GM19193 (cell line): Measurements from ENCODE around the gene MIA3.

Experiments used
- POLR2A ChIP-seq: IDR thresholded peaks from 4 replicates; pipeline ENCODE4 v1.6.1; 2011; ENCODE audit not compliant: insufficient read depth, insufficient read length; ENCODE audit errors: extremely low read depth

Gene MIA3, protein sequence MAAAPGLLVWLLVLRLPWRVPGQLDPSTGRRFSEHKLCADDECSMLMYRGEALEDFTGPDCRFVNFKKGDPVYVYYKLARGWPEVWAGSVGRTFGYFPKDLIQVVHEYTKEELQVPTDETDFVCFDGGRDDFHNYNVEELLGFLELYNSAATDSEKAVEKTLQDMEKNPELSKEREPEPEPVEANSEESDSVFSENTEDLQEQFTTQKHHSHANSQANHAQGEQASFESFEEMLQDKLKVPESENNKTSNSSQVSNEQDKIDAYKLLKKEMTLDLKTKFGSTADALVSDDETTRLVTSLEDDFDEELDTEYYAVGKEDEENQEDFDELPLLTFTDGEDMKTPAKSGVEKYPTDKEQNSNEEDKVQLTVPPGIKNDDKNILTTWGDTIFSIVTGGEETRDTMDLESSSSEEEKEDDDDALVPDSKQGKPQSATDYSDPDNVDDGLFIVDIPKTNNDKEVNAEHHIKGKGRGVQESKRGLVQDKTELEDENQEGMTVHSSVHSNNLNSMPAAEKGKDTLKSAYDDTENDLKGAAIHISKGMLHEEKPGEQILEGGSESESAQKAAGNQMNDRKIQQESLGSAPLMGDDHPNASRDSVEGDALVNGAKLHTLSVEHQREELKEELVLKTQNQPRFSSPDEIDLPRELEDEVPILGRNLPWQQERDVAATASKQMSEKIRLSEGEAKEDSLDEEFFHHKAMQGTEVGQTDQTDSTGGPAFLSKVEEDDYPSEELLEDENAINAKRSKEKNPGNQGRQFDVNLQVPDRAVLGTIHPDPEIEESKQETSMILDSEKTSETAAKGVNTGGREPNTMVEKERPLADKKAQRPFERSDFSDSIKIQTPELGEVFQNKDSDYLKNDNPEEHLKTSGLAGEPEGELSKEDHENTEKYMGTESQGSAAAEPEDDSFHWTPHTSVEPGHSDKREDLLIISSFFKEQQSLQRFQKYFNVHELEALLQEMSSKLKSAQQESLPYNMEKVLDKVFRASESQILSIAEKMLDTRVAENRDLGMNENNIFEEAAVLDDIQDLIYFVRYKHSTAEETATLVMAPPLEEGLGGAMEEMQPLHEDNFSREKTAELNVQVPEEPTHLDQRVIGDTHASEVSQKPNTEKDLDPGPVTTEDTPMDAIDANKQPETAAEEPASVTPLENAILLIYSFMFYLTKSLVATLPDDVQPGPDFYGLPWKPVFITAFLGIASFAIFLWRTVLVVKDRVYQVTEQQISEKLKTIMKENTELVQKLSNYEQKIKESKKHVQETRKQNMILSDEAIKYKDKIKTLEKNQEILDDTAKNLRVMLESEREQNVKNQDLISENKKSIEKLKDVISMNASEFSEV (N-terminal part only)

DNA sequence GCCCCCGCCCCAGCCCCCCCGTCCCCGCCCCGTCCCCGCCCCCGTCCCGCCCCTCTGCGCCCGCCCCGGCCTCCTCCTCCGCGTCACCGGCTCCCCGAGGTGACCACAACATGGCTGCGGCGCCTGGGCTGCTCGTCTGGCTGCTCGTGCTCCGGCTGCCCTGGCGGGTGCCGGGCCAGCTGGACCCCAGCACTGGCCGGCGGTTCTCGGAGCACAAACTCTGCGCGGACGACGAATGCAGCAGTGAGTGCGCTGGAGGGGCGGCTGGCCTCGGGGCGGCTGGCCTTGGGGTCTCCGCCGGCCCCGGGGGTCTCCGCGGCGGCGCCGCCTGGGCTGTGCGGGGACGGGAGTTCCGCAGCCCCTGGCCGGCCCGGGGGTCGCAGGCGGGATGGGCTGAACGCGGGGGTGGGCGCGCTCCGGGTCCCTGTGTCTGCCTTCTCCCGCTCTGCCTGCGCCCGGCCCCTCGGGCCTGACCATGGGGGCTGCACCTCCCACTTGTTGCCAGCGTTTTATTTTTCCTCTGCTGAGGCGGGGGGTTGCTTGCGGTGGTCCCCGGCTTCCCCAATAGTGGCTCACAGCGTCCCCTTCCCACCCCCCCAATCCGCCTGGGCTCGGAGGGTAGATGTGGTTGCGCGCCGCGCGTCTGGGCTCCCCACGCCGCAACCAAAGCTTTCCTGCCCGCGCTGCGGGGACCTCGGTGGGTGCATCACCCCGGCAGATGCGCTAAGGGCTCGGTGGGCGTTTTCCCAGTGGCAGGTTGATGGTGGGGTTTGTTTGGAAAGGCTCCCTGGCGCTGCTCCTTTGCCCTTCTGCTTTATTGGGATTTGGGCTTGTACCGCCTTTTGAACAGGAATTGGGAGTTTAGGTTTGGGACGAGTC lies at the start of gene MIA3:
Gene MIA3, plus strand, starts transcription at position 97 of the 879 bp plus-strand sequence. Its CDS starts 14 bp downstream, at position 111.
- TF ChIP-seq POLR2A: peak; percentile 67

DNA sequence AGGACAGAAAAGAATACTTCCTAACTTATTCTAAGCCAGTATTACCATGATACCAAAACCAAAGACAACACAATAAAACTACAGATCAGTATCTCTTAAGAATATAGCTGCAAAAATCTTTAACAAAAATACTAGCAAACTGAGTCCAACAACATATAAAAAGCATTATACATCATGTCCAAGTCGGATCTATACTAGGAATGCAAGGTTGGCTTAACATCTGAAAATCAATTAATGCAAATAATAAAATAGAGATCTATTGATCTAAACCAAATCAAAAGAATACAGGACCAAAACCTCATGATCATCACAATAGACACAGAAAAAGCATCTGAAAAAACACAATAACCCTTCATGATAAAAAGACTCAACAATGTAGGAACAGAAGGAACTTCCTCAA lies 47.1 kb upstream of the MIA3 start:
- no peak for TF ChIP-seq POLR2A

DNA sequence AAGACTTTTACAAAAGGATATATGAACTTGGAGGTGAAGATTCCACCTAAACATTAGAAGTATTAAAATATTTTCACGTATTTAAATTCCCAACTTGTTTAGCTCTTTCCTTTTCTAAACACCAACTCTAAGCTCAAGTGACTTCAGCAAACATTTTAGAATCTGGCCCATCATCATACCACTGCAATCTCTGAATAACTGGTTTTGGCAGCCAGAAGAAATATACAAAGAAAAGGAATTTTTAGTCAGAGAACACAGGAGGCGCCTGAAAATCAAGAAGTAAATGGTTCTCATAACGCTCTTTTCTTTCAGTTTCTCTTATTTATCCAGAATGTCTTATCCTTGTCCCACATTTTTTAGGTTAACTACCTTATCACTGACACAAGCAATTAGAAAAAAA lies 38.6 kb upstream of the MIA3 start:
- no peak for TF ChIP-seq POLR2A

DNA sequence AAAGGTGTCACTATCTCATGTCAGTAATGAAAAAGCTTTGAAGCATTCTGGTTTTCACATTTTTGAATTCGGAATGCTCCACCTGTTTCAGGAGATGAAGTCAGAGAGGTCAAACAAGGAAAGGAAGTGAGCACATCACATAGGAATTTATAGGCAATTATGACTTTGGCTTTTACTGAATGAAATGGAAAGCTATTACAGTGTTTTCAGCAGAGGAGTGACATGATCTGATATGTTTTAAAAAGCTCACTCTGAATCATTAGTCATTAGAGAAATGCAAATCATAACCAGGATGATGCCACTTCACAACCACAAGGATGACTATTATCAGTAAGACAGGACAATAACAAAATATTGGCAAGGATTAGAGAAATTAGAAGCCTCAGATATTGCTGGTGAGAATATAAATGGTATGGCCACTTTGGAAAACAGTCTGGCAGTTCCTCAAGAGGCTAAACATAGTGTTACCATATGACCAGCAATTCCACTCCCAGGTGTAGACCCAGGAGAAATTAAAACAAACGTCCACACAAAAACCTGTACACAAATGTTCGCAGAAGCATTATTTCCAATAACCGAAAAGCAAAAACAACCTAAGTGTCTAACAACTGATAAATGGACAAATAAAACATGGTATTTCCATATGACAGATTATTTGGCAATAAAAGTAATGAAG lies 35.7 kb upstream of the MIA3 start:
- no peak for TF ChIP-seq POLR2A

DNA sequence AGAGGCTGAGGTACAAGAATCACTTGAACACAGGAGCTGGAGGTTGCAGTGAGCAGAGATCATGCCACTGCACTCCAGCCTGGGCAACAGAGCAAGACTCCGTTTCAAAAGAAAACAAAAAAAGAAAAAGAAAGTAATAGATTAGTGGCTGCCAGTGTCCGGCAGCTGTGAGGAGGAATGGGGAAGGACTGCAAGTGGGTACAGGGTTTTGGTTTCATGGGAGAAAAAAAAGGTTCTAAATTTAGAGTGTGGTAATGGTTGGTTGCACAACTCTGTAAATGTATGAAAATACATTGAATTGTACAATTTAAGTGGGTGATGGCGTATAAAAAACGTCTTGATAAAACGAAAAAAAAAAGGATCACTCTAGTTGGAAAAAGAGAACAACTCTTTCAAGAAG lies 34.8 kb upstream of the MIA3 start:
- no peak for TF ChIP-seq POLR2A

DNA sequence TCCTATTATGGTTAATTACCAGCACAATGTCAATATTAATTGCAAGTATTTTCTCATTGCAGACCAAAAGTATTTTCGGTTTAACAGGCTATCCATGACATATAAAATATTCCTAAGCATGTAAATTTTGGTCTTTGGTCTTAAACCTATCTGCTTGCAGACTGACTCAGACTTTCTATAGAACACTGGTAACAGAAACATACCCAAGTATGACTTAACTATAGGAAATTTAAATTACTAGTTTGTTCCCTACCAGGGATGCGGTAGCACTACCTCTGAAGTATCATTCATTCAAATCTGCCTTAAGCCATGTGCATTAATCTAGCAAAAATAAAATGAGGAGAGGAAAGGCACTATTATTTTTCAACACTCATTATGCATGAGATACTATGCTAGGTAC lies 31.1 kb upstream of the MIA3 start:
- no peak for TF ChIP-seq POLR2A

DNA sequence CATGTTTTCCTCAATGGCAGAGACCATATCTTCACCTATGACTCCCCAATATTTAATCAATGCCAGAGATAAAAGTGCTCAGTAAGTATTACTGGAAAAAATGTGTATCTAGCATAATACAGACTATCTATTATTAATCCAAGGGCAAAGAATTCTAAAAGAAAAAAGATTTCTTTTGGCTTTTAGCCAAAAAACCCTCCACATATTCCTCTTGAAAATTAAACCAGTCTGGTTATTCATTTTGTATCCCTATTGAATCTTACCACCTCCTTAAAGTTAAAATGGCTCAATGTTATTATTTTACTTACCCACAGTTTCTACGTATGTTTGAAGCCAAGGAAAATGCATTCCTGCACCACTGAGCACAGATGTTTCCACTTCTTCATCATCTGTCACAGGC lies 29.8 kb upstream of the MIA3 start:
- no peak for TF ChIP-seq POLR2A

DNA sequence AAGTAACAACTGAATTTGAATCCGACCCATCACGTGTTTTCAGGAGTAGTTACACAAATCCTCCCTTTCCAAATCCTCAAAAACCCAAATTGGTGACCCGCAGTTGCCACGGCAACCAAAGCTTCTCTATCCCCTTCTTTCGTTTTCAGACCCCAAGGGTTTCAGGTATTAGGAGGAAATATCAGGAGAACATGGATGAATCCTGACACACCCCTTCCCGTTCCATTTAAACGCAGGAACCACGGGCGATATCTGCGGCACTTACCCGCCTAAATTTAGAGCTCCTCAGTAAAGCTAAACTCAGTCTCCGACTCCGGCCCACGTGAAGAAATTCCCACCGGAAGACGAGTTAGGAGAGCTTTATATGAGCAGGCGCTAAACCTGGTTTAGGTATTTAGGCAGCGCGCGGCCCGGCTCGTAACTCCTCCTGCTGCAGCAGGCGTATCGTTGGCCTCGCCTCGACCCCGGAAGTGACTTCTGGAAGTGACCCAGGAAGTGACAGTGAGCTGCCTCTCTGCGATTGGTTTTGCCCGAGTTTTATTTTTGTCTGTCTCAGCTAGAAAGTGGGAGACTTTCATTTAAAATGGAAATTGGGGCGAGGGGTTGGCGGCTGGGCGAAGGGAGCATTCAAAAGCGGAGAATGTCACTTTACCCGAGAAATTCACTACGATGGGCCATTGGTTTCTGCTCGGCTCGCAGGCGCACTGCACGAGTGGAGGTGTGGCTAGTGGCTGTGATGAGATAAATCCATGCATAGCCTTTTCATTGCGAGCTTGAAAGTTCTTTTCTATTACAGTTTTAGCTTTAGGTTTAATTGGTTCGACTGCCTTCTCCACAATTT lies 28.2 kb upstream of the MIA3 start, which contains the start of gene TAF1A:
Gene TAF1A, minus strand, starts transcription at position 472 of the 841 bp plus-strand sequence.
- peak; percentile 75 for TF ChIP-seq POLR2A

DNA sequence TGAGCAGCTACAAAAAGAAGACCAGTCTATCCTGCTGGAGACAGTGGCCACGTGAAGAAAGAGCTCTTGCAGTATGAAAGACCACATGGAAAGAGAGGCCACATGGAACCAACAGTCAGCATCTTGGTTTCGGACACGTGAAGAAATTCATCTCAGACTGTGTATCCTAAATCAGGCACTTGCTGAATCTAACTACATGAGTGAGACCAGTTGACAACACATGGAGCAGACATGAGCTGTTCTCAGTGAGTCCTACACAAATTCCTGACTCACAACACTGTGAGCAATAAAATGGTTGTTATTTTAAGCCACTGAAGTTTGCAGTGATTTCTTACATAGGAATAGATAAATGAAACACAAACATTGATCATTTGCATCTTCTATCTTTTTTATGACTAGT lies 25.7 kb upstream of the MIA3 start:
- no peak for TF ChIP-seq POLR2A

DNA sequence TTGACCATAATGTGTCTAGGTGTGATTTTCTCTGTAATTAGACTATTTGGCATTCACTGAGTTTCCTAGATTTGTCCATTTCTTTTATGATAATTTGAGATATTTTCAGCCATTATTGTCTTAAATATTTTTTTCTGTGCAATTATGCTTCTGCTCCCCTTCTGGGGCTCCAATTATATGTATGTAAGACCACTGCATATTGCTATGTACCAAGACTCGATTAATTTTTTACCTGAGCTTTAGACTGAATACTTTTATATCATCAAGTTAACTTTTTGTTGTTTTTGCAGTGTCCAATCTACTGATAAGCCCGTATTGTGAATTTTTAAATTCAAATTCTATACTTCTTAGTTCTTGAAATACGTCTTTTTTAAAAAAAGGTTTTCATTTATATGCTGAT lies 23.1 kb upstream of the MIA3 start:
- TF ChIP-seq POLR2A: no peak

DNA sequence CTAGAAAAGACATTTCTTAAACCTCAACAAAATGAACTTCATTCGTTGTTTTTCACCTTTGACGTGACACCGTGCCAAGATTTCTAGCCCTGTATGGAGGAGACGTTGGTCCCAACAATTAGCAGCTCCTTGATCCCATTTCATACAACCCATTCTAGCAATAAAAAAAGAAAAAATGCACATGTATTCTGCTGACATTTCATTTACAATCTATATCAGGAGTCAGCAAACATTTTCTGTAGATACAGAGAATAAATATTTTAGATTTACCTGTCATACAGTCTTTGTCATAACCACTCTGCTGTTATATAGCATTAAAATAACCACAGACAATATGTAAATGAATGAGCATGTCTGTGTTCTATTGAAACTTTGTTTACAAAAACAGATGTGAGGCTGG lies 21.2 kb upstream of the MIA3 start:
- TF ChIP-seq POLR2A: no peak

DNA sequence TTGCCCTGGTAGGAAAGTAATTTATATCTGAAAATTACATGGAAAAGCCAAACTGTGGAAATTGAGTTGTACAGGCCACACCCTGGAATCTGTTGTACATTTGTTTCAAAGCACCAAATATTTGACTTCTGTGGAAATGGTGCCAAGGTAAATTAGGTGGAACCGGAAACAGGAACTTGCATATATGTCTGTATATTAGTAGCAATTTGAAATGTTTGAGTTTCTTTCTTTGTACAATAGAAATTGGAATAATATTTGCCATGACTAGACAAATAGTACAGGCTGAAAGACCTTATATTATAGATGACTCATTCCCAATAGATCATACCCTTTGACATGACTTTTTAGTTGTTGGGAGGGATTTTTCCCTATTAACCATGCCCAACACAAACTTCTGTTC lies 17.6 kb upstream of the MIA3 start:
- no peak for TF ChIP-seq POLR2A

DNA sequence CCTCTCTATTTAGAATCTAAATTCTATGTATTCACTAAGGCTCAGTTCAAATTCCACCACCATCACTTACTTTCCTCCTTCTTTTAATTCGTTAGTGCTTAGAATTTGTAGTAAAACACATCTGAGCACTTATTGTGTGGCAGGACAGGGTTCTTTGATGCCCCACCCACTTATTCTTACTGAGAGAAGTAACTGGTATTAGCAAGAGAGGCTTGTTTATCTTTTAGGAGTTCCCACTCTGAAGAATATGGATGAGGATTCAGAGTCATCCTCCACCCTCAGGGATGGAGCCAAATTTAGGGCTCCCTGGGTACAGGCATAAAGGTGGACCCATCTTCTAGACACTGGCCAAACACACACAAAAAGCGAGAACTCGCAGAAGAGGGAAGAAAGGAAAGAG lies 16.6 kb upstream of the MIA3 start:
- no peak for TF ChIP-seq POLR2A

DNA sequence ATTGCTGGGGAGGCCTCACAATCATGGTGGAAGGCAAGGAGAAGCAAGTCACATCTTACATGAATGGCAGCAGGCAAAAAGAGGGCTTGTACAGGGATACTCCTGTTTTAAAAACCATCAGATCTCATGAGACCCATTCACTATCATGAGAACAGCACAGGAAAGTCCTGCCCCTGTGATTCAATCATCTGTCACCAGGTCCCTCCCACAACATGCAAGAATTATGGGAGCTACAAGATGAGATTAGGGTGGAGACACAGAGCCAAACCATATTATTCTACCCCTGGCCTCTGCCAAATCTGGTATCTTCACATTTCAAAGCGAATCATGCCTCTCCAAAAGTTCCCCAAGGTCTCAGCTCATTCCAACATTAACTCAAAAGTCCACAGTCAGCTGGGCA lies 11.1 kb upstream of the MIA3 start:
- TF ChIP-seq POLR2A: no peak
